ENCODE measurements around the gene ALPL.

ALPL gene

GRCh38 chr1:21621761-21622436 is 112.7 kb downstream of the ALPL start:
- DNase-seq = no peak

GRCh38 chr1:21622466-21623315 is 113.5 kb downstream of the ALPL start:
- no peak for DNase-seq

GRCh38 chr1:21623410-21623961 is 114.3 kb downstream of the ALPL start:
- no peak for DNase-seq

- no peak for DNase-seq
Observed at GRCh38 chr1:21624571-21625389, 115.6 kb downstream of the ALPL start.

GRCh38 chr1:21625390-21626190 is 116.4 kb downstream of the ALPL start:
- no peak for DNase-seq

- no peak for DNase-seq
Observed at GRCh38 chr1:21626921-21627339, 117.7 kb downstream of the ALPL start.
